Chondrocyte (in vitro differentiated cells): ENCODE results near the gene SLC25A41. TPM values are rescaled to one million over a fixed set of nuclear protein-coding genes. Genes with fewer than 3 reads are reported as not detected.

Experiments used
- DNase-seq: peaks from one replicate; pipeline ENCODE4 v3.0.0; 2021; ENCODE audit warnings: mixed read lengths, low spot score
- H3K27ac Mint-ChIP-seq: one replicate; pipeline ENCODE4 v1.8.0; 2021; ENCODE audit warnings: mild to moderate bottlenecking, moderate library complexity, mixed read lengths; ENCODE audit not compliant: unreplicated experiment
- H3K27me3 Mint-ChIP-seq: 2 replicates; pipeline ENCODE4 v1.8.0; 2021; ENCODE audit warnings: low read depth, mixed read lengths
- H3K36me3 Mint-ChIP-seq: 2 replicates; pipeline ENCODE4 v1.8.0; 2021; ENCODE audit warnings: low read depth, mixed read lengths
- H3K4me1 Mint-ChIP-seq: 2 replicates; pipeline ENCODE4 v1.8.0; 2021; ENCODE audit warnings: low read depth, mild to moderate bottlenecking, mixed read lengths
- H3K4me3 Mint-ChIP-seq: one replicate; pipeline ENCODE4 v1.8.0; 2021; ENCODE audit warnings: mild to moderate bottlenecking, moderate library complexity, mixed read lengths; ENCODE audit not compliant: unreplicated experiment
- H3K9me3 Mint-ChIP-seq: 2 replicates; pipeline ENCODE4 v1.8.0; 2021; ENCODE audit warnings: low read depth, mixed read lengths
- long read RNA-seq: library from polyadenylated mRNA; stranded (forward); transcript quantifications from one replicate; pipeline ENCODE4 v2.0.0, GENCODE V29; 2021
- total RNA-seq: library from RNA; stranded (reverse); gene quantifications from 3 replicates; pipeline ENCODE4 v1.2.1, GENCODE V29; 2021
- TF ChIP-seq, protein P1 (sequence below): fragments of 200-600 bp; sonication (generic); IDR thresholded peaks from 2 replicates; pipeline ENCODE4 v1.5.0; 2021; ENCODE audit warnings: antibody characterized with exemption, mild to moderate bottlenecking, moderate library complexity

Gene SLC25A41
- total RNA-seq, result 0.20 TPM in 1 of 3 replicates, not detected in the others
- long read RNA-seq, result 0 reads

DNA sequence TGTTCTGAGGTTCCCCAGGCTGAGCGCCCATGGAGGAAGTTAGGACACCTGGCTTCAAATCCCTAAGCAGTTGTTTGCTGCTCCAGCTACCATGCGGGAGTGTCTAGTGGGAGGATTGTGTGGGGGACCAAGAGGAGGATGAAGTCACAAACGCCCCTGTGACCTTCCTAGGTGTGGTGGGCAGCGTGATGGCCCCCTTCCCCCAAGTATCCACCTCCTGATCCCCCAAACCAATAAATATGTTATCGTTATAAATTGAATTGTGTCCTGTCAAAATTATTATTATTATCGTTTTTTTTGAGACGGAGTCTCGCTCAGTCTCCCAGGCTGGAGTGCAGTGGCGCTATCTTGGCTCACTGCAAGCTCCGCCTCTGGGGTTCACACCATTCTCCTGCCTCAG is at the start of gene SLC25A41:
Gene SLC25A41, minus strand, starts transcription at position 101 of the 400 bp plus-strand sequence. Its CDS starts 70 bp downstream, at position 31.
- H3K4me3 Mint-ChIP-seq, result no peak within 1 kb of the TSS
- no peaks in the 10 kb centered on the region for H3K4me1 Mint-ChIP-seq
- no peaks in the 10 kb centered on the region for H3K36me3 Mint-ChIP-seq
- H3K27ac Mint-ChIP-seq, result no peak within 1 kb of the TSS
- H3K9me3 Mint-ChIP-seq, result no peaks in the 10 kb centered on the region
- TF ChIP-seq, protein P1, sequence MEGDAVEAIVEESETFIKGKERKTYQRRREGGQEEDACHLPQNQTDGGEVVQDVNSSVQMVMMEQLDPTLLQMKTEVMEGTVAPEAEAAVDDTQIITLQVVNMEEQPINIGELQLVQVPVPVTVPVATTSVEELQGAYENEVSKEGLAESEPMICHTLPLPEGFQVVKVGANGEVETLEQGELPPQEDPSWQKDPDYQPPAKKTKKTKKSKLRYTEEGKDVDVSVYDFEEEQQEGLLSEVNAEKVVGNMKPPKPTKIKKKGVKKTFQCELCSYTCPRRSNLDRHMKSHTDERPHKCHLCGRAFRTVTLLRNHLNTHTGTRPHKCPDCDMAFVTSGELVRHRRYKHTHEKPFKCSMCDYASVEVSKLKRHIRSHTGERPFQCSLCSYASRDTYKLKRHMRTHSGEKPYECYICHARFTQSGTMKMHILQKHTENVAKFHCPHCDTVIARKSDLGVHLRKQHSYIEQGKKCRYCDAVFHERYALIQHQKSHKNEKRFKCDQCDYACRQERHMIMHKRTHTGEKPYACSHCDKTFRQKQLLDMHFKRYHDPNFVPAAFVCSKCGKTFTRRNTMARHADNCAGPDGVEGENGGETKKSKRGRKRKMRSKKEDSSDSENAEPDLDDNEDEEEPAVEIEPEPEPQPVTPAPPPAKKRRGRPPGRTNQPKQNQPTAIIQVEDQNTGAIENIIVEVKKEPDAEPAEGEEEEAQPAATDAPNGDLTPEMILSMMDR, result no peak
- DNase-seq, result no peak
- H3K27me3 Mint-ChIP-seq, result peaks cover 2% of the 10 kb centered on the region

DNA sequence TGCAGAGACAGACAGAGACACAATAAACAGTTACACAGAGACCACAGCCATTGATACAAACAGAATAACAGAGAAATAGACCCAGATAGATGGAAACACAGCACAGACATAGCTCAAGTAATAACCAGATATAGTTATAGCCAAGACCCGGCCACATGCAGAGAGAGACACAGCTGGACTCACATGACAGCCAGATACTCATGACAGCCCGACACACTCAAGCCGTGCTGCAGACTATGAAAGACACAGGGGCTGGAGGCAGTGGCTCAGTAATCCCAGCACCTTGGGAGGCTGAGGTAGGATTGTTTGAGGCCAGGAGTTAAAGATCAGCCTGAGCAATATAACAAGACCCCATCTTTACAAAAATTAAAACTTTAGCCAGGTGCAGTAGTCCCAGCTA is 49.7 kb upstream of the SLC25A41 start:
- no peaks in the 10 kb centered on the region for H3K36me3 Mint-ChIP-seq
- no peak for DNase-seq
- H3K4me3 Mint-ChIP-seq, result no peak overlapping the region
- H3K4me1 Mint-ChIP-seq, result no peaks in the 10 kb centered on the region
- TF ChIP-seq, protein P1, result no peak
- H3K27me3 Mint-ChIP-seq, result no peaks in the 10 kb centered on the region
- no peaks in the 10 kb centered on the region for H3K9me3 Mint-ChIP-seq
- no peak overlapping the region for H3K27ac Mint-ChIP-seq

DNA sequence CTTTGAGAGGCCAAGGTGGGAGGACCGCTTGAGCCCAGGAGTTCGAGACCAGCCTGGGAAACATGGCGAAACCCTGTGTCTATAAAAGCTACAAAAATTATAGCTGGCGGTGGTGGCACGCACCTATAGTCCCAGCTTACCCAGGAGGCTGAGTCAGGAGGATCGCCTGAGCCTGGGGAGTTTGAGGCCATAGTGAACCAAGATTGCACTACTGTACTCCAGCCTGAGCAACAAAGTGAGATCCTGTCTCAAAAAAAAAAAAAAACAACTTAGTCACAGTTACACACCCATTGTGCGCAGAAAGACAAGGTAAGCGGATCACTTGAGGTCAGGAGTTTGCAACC is 48.8 kb upstream of the SLC25A41 start:
- no peak overlapping the region for H3K27ac Mint-ChIP-seq
- DNase-seq, result no peak
- no peaks in the 10 kb centered on the region for H3K36me3 Mint-ChIP-seq
- H3K27me3 Mint-ChIP-seq, result no peaks in the 10 kb centered on the region
- H3K9me3 Mint-ChIP-seq, result no peaks in the 10 kb centered on the region
- TF ChIP-seq, protein P1, result no peak
- no peak overlapping the region for H3K4me3 Mint-ChIP-seq
- no peaks in the 10 kb centered on the region for H3K4me1 Mint-ChIP-seq

DNA sequence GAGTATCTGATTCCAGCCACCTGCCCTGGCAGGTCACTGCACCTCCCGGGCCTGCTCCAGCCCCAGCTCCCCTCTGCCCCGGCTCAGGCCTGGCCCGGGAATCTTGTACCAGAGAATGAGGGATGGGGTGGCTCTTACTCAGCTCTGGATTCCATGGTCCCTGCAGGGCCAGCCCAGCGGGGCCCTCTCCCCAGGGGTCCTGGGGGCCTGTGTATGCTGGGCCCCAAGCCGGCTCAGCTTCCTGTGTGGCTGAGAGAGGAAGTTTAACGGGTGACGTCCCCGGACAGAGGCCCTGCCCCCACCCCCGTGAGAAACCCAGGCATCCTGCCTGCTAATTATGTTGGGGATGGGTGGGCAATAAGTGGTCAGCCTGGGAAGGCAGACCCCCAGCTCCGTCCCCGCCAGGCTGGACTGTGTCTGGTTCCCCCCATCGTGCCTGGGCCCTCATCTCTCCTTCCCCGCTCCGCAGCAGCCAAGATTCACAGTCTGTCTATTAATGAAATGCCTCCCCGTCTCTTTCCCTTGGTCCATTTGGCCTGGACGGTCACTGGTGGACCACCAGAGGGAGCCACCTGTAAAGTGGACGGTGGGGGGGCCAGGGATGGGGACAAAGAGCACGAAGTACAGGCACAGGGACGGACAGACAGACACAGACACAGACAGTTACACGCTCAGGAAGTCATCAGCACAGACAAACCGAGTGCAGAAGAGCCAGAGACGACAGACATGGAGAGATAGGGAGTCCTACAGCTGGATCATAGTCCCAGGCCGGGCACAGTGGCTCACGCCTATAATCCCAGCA is 48.2 kb upstream of the SLC25A41 start, which contains the start of gene DENND1C:
Gene DENND1C, minus strand, starts transcription at position 247 of the 802 bp plus-strand sequence. Its CDS starts 92 bp downstream, at position 155.
- Mint-ChIP-seq H3K9me3 (no peaks in the 10 kb centered on the region), H3K27ac (no peak within 1 kb of the TSS), H3K36me3 (no peaks in the 10 kb centered on the region), H3K27me3 (no peaks in the 10 kb centered on the region), H3K4me3 (no peak within 1 kb of the TSS), H3K4me1 (no peaks in the 10 kb centered on the region)
- no peak for DNase-seq
- TF ChIP-seq, protein P1, result peak; percentile 77

DNA sequence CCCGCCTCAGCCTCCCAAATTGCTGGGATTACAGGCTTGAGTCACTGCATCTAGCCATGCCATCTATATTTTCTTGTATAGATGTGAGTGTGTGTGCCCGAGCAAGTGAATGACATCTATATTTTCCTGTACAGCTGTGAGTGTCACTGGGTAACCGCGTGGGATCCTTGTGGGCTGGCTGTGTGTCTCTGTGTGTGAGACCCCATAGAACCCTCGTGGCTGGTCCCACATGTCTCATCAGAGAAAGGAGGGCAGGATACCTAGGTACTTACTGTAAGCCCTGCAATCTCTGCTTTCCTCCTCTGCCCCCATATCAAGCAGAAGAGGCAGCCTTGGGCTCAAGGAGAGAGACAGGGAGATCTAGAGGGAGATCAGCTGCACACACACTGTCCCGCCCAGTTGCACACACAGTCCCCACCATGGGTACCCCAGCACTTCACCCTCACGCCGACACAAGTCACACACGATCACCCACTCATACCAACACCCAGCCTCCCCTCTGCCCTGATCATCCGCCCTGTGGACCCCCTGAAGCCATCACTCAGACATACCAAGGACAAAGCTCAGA is 47.4 kb upstream of the SLC25A41 start:
- H3K9me3 Mint-ChIP-seq, result no peaks in the 10 kb centered on the region
- H3K4me3 Mint-ChIP-seq, result no peak overlapping the region
- H3K27me3 Mint-ChIP-seq, result peaks cover 3% of the 10 kb centered on the region
- H3K27ac Mint-ChIP-seq, result no peak overlapping the region
- TF ChIP-seq, protein P1, result no peak
- H3K4me1 Mint-ChIP-seq, result peaks cover 5% of the 10 kb centered on the region
- H3K36me3 Mint-ChIP-seq, result no peaks in the 10 kb centered on the region
- DNase-seq, result no peak
